CD4-positive, alpha-beta T cell treated with Interleukin-2 at 100 ng/mL for 4 hours (primary cell): ENCODE measurements around the gene LRP1.

Experiments used
- DNase-seq: peaks from one replicate; pipeline ENCODE4 v3.0.0-alpha.2; 2020; ENCODE audit warnings: low spot score

LRP1 gene

DNA sequence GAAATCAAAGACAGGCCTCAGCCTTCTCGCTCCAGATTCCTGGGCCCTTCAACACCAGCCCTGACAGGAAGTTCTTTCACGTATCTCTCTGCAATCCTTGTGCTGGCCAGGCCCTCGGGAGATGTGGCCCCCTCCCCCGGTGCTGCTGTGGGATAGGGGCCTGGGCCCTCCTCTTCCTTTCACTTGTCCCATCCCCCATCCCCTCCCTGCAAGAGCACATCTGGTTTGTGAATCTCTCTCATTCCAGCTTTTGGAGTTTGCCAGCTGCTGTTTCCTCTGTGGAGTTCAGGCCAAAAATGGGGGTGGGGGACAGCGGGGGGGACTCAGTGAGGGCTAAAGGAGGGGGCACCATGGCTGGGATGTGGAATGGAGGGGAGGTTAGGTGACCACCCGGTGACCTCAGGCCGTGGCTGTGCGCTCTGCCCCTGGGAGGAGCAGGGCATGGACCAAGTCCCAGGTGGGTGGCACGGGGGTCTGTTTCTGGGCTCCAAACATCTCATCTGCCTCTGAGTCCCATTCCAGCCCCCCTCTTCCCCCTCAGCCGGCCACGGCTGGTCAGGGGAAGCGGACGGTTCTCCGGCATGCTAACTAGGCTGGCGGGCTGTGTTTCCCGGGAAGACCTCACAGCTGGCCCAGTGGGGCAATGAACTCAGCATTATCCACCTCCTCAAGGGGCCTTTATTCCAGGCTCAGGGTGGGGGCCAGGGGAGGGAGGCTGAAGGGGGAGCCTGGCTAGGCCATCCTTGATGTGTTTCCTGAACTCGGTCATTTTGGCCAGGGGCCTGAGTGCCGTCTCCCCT is 7.4 kb downstream of the LRP1 start:
- no peak for DNase-seq

- DNase-seq: no peak
These were observed 10.4 kb downstream of the LRP1 start for GRCh38 chr12:57138526-57139272.

GRCh38 chr12:57139796-57140649 is 11.7 kb downstream of the LRP1 start:
- no peak for DNase-seq

- no peak for DNase-seq
These were observed 13.0 kb downstream of the LRP1 start for GRCh38 chr12:57141249-57141648.

DNA sequence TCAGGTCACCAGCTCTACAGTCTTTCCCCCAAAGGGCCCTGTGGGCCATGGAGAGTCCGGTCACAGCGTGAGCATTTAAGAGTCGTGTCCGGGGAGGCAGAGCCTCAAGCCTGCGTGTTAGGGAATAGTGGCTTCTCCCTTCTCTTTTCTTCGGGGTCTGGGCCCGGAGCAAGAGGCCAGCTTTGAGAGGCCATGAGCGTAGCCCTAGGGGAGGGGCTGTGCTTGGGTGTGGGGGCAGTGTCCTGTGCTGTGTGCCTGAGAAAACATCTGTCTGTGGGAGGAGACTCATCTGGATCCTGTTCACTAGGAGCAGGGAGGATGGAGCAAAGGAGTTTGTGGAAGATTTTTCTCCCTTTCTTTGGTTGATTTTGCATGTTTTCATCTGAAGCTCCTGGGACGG is 13.8 kb downstream of the LRP1 start:
- DNase-seq: no peak

- DNase-seq: no peak
These were observed 14.4 kb downstream of the LRP1 start for GRCh38 chr12:57142727-57143126.

DNA sequence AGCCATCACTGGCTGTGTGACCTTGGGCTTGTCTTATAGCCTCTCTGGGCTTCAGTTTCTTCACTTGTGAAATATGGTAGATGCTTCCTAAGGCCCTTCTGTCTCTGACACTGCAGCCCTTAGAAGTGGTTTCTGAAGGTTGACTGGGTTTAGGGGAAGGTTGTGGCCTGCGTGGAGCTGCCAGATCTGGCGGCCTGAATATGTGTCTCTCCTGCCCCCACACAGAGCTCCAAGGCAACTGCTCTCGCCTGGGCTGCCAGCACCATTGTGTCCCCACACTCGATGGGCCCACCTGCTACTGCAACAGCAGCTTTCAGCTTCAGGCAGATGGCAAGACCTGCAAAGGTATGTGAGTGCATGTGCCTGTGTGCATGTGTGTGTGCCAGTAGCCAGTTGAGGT is 15.2 kb downstream of the LRP1 start:
- no peak for DNase-seq

- DNase-seq: no peak
These were observed 17.3 kb downstream of the LRP1 start for GRCh38 chr12:57145460-57146059.

DNA sequence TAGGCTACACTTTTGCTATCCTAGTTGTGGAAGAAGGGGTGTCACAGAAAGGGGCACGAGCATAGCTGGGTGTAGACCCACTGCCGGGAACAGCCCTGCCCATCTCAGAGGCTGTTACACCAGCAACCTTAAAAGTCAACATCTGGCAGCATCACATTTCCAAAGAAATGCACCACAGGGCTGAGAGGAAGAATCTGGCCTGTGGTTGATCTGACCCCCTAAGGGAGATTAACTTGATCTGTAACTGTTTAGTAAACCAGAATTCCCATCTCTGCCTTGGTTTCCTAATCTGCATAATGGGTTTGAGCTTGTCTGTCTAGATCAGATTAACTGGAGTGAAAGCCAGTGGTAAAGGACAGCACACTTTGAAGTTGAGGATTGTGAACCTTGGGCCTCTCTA is 17.8 kb downstream of the LRP1 start:
- DNase-seq: no peak

DNA sequence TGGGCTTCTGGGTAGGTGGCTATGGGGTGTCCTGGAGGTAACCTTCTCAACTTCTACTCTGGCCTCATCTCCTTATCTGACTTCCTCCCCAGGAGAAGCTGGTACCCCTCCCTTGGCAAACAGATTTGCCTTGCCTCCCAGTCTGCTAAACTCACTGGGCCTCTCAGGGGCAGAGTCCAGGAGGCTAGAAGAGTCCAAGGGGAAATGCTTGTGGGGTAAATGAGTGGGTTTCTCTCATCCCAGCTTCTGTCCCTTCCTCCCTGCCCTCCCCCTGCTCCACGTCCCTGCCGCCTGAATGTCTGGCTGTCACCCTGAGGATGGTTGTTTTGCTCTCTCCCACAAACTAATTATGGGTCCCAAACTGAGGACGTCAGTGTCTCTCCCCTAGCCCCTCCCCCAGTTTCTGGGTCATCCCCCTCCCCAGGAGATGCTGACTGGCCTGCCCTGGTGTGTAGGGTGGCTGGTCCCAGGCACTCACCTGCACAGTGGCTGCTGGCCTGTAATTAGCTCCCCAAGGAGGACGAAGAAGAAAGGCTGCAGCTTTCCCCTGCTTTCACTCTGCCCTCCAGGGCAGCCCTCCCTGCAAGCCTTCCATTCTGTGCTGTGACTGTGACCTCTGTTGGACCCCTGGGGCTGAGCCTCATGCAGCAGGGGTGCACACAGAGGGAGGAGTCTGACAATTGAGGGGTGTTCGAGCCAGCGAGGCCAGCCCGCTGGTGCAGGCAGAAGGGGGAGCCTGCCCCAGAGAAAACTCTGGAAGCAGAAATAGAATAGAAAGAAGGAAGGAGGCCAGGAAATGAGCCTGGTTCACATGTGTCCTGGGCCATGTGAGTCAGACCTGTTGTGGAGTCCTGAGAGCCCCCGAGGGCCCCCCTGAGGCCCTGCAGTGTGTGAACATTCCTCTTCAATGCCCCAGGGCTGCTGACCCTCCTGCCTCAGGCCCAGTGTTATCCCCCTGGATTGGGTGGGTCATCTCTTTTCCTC is 19.0 kb downstream of the LRP1 start, which contains the start of gene LRP1-AS:
TSS of gene LRP1-AS (minus strand) at position 659 of the 984 bp plus-strand sequence.
- no peak for DNase-seq

- no peak for DNase-seq
These were observed 20.4 kb downstream of the LRP1 start for GRCh38 chr12:57148469-57149244.

DNA sequence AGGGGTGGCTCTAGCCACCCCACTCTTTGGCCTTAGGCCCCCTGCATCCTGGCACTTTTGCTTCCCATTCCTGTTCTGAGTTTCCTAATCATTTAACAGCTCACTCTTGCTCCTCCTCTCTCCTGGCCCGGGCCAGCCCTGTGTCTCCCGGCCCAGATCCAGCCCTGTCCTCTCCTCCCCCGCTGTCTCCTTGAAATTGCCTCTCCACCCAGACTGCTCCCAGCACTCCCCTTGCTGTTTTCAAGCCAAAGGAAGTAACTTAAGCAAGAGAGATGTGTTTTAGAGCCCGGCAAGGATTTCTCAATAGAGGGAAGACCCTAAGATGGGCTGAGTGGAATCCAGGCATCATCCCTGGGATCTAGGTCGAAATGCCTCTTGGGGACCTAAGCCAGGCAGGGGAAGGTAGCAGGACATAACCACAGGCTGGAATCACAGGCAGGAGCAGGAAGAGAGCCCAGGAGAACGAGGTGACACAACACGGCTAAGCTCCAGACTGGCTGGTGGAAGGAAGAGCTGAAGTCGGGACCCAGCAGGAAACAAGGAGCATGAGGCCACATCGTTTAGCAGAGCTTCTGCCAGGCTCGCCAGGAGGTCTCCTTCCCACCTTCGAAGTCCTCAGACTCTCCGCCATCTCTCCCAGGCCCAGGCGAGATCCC is 21.1 kb downstream of the LRP1 start:
- DNase-seq: no peak

DNA sequence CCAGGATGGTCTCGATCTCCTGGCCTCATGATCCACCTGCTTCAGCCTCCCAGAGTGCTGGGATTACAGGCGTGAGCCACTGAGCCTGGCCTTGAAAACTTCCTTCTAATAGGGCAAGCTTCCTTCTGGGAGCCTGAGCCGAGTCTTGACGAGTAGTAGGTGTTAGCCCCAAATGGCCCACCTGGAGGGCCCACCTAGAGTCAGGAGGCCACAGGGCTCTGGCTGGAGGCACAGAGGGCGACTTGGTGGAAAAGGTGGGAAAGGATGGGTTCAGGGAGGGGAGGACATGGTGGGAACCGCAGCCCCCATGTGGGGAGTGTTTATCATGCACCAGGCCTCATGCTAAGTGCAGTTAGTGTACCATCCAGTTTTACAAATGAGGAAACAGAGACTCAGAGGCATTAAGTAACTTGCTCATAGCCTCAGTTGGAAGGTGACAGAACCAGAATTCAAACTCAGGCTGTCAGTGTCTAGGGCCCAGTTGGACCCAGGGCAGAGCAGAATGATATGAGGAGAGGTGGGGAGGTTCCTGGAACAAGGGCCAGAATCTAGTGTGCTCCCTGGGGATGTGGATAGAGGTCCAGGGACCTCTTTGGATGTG is 22.2 kb downstream of the LRP1 start:
- DNase-seq: no peak

DNA sequence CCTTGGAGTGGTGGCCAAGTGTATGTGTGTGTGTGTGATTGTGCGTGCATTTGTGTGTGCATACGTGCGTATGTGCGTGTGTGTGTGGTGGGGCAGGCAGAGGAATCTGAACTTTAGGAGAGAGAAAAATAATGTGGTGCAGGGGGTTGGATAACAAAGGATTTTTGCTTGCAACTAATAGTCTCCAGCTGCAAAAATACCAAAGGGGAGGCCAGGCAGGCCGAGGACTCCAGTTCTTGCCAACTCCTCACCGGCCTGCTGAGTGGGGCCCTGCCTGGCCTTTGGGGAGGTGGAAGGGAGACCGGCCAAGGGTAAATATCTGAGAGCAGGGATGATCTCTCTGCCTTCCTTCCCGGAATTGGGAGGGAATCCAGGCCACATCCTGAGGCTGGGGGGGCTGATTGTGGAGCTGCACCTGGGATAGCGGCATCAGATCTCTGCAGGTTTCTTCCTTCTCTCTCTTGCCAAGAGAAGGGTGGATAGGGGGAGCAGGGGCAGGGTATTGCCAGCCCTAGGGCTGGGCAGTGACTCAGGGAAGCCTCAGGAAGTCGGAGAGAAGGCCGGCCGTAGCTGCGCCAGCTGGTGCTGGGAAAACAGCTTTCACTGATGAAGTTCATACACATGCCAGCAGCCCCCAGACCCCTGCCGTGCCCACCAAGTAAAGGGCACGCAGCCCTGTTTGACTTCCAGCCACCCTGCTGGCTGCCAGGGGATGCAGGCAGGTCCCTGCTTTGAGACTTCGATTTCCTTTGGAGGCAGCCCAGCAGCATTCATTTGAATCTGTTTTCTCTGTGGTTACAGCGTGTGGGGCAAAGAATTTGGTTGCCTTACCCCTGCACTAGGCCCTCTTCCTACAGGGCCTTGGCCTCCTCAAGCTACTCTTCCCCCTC is 23.7 kb downstream of the LRP1 start:
- no peak for DNase-seq

- no peak for DNase-seq
These were observed 24.4 kb downstream of the LRP1 start for GRCh38 chr12:57152639-57153038.

GRCh38 chr12:57153415-57153997 is 25.2 kb downstream of the LRP1 start:
- DNase-seq: no peak

DNA sequence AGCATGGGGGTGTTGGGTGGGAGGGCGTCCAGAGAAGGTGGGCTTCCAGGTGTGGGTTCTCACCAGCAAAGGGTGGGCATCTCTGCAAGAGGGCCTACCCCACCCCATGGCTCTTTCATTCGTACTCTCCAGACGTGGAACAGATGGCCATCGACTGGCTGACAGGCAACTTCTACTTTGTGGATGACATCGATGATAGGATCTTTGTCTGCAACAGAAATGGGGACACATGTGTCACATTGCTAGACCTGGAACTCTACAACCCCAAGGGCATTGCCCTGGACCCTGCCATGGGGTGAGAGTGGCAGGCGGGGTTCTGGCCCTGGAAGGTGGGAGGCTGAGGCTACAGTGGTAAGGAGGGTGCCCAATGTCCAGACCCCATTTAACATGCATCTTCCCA is 25.8 kb downstream of the LRP1 start:
- no peak for DNase-seq
